GM23338 (cell line): ENCODE results near the gene ADCY5. TPM values are rescaled to one million over a fixed set of nuclear protein-coding genes. Genes with fewer than 3 reads are reported as not detected.

Experiments
- ATAC-seq: fragments of 200-7000 bp; cut with Tn5 transposase; 3 replicates; pipeline ENCODE4 v1.9.1; 2020
- DNase-seq: peaks from one replicate; pipeline ENCODE4 v3.0.0-alpha.2; 2015; ENCODE audit warnings: low spot score
- H2AFZ ChIP-seq: fragments of 200-600 bp; sonication (generic); 2 replicates; pipeline ENCODE4 v1.8.0; 2016; ENCODE audit warnings: antibody characterized with exemption, mild to moderate bottlenecking, moderate library complexity
- H3F3A ChIP-seq: fragments of 200-600 bp; sonication (generic); replicated peaks from 2 replicates; pipeline ENCODE4 v1.8.0; 2017; ENCODE audit warnings: antibody characterized with exemption, mixed run types, low read depth
- H3K27ac ChIP-seq: fragments of 200-600 bp; sonication (generic); 2 replicates; pipeline ENCODE4 v1.6.1; 2016; ENCODE audit warnings: low read depth
- H3K27me3 ChIP-seq: fragments of 200-600 bp; sonication (generic); 2 replicates; pipeline ENCODE4 v1.8.0; 2016; ENCODE audit warnings: mild to moderate bottlenecking, mixed run types, moderate library complexity; ENCODE audit not compliant: insufficient read depth
- H3K36me3 ChIP-seq: fragments of 200-600 bp; sonication (generic); 2 replicates; pipeline ENCODE4 v1.8.0; 2016; ENCODE audit warnings: mild to moderate bottlenecking; ENCODE audit not compliant: insufficient read depth
- H3K4me1 ChIP-seq: fragments of 200-600 bp; sonication (generic); 2 replicates; pipeline ENCODE4 v1.8.0; 2016; ENCODE audit warnings: mild to moderate bottlenecking, moderate library complexity; ENCODE audit not compliant: insufficient read depth
- H3K4me2 ChIP-seq: fragments of 200-600 bp; sonication (generic); 2 replicates; pipeline ENCODE4 v1.7.1; 2017; ENCODE audit warnings: mixed run types
- H3K4me3 ChIP-seq: fragments of 200-600 bp; sonication (generic); 2 replicates; pipeline ENCODE4 v1.6.1; 2016; ENCODE audit warnings: mixed run types
- H3K79me2 ChIP-seq: fragments of 200-600 bp; sonication (generic); replicated peaks from 2 replicates; pipeline ENCODE4 v1.8.0; 2017; ENCODE audit warnings: mild to moderate bottlenecking; ENCODE audit not compliant: insufficient read depth
- H3K9me2 ChIP-seq: fragments of 200-600 bp; sonication (generic); 2 replicates; pipeline ENCODE4 v1.8.0; 2017; ENCODE audit not compliant: insufficient read depth
- H4K20me1 ChIP-seq: fragments of 200-600 bp; sonication (generic); replicated peaks from 2 replicates; pipeline ENCODE4 v1.8.0; 2017; ENCODE audit warnings: mild to moderate bottlenecking; ENCODE audit not compliant: insufficient read depth
- H3K27ac Mint-ChIP-seq: 2 replicates; pipeline ENCODE4 v1.8.0; 2020; ENCODE audit warnings: inconsistent platforms, mild to moderate bottlenecking, moderate library complexity, mixed read lengths
- H3K27me3 Mint-ChIP-seq: 3 replicates; pipeline ENCODE4 v1.8.0; 2022; ENCODE audit warnings: low read depth, mild to moderate bottlenecking, moderate library complexity, mixed read lengths, inconsistent platforms; ENCODE audit not compliant: insufficient read depth, poor library complexity
- H3K36me3 Mint-ChIP-seq: 3 replicates; pipeline ENCODE4 v1.8.0; 2021; ENCODE audit warnings: low read depth, mild to moderate bottlenecking, inconsistent platforms, moderate library complexity, mixed read lengths
- H3K4me1 Mint-ChIP-seq: 3 replicates; pipeline ENCODE4 v1.8.0; 2020; ENCODE audit warnings: mild to moderate bottlenecking, inconsistent platforms, mixed read lengths
- H3K4me3 Mint-ChIP-seq: 3 replicates; pipeline ENCODE4 v1.8.0; 2021; ENCODE audit warnings: moderate library complexity, mild to moderate bottlenecking, inconsistent platforms, mixed read lengths
- H3K9me3 Mint-ChIP-seq: 3 replicates; pipeline ENCODE4 v1.8.0; 2020; ENCODE audit warnings: moderate library complexity, mild to moderate bottlenecking, inconsistent platforms, mixed read lengths
- CREB1 ChIP-seq: fragments of 250-450 bp; sonication (Bioruptor Pico); IDR thresholded peaks from 2 replicates; pipeline ENCODE4 v1.5.0; 2020; ENCODE audit warnings: low read depth, mild to moderate bottlenecking, moderate library complexity
- EZH2 ChIP-seq: fragments of 200-600 bp; sonication (generic); IDR thresholded peaks from one replicate; pipeline ENCODE4 v1.8.0; 2017; ENCODE audit warnings: antibody characterized with exemption, mild to moderate bottlenecking, low read depth; ENCODE audit not compliant: unreplicated experiment
- EZH2phosphoT487 ChIP-seq: fragments of 200-600 bp; sonication (generic); IDR thresholded peaks from one replicate; pipeline ENCODE4 v1.8.1; 2018; ENCODE audit warnings: antibody characterized with exemption; ENCODE audit not compliant: unreplicated experiment
- JUNB ChIP-seq: IDR thresholded peaks from one replicate; pipeline ENCODE4 v1.6.1; 2016; ENCODE audit warnings: antibody characterized with exemption; ENCODE audit not compliant: unreplicated experiment
- POLR2AphosphoS5 ChIP-seq: IDR thresholded peaks from 2 replicates; pipeline ENCODE4 v1.6.1; 2016; ENCODE audit warnings: antibody characterized with exemption, low read depth
- STAT1 ChIP-seq: IDR thresholded peaks from one replicate; pipeline ENCODE4 v1.6.1; 2016; ENCODE audit warnings: antibody characterized with exemption; ENCODE audit not compliant: unreplicated experiment
- ZNF331 ChIP-seq: fragments of 250-450 bp; sonication (Bioruptor Pico); IDR thresholded peaks from 2 replicates; pipeline ENCODE4 v1.5.0; 2020; ENCODE audit warnings: low read depth, mild to moderate bottlenecking, moderate library complexity
- polyA plus RNA-seq: library from polyadenylated mRNA; unstranded; fragments of >200 nt; fragmentation: Nextera tagmentation; extraction: Ambion mirVana; gene quantifications from 2 replicates; pipeline ENCODE4 v1.2.1, GENCODE V29; 2016
- total RNA-seq: library from RNA; depleted of rRNA; stranded (reverse); fragments of >200 nt; shearing (Covaris generic); gene quantifications from 2 replicates; pipeline ENCODE4 v1.2.3, GENCODE V29; 2014
- TF ChIP-seq, protein P1 (sequence below): IDR thresholded peaks from 2 replicates; pipeline ENCODE4 v1.6.1; 2016; ENCODE audit warnings: antibody characterized with exemption
- TF ChIP-seq, protein P2 (sequence below): fragments of 250-450 bp; sonication (Bioruptor Pico); IDR thresholded peaks from 2 replicates; pipeline ENCODE4 v1.5.0; 2020; ENCODE audit warnings: mild to moderate bottlenecking, moderate library complexity
- TF ChIP-seq, protein P3 (sequence below): IDR thresholded peaks from one replicate; pipeline ENCODE4 v1.6.1; 2018; ENCODE audit warnings: antibody characterized with exemption; ENCODE audit not compliant: unreplicated experiment

Gene ADCY5
- total and polyA plus RNA-seq, 2 experiments from 2014 or later: 3.5 to 10.2 TPM

DNA sequence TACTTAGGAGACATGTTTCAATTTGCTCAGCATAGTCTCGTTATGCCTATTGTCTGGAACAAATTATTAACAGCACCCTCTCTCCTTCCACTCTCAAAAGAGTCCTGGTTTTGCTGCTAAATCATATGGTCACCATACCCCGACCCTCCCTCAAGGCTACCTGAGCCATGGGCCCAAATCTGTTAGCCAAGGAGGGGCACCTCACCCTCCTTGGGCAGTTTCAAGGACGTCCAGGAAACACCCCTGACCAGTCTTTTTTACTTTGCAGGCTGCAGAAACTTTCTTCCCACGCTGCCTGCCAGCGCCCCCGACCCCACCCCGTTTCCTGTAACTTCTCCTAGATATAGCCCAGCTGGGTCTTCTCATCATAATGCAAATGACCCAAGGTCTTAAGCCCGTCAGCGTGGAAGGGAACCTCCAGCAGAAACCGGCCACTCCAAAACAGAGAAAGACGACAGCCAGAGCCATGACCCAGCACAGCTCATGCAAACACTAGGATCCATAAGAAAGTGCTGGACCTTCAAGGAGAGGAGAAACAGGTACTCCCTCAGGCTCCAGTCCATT, 62.3 kb downstream of the ADCY5 start:
- H3F3A ChIP-seq: no peaks in the 10 kb centered on the region
- H3K36me3 ChIP-seq: no peaks in the 10 kb centered on the region
- peaks cover 9% of the 10 kb centered on the region for H3K27me3 Mint-ChIP-seq
- no peaks in the 10 kb centered on the region for H4K20me1 ChIP-seq
- no peak overlapping the region for H2AFZ ChIP-seq
- TF ChIP-seq EZH2phosphoT487: no peak
- no peaks in the 10 kb centered on the region for H3K36me3 Mint-ChIP-seq
- H3K4me2 ChIP-seq: no peak overlapping the region
- no peaks in the 10 kb centered on the region for H3K79me2 ChIP-seq
- no peak for DNase-seq
- H3K27ac Mint-ChIP-seq: no peak overlapping the region; the same call in 1 of the 2 replicates
- no peak overlapping the region for H3K27ac ChIP-seq
- ATAC-seq: no peak
- H3K4me3 ChIP-seq: no peak overlapping the region
- H3K4me3 Mint-ChIP-seq: no peak overlapping the region
- peaks cover 39% of the 10 kb centered on the region for H3K4me1 Mint-ChIP-seq
- H3K9me3 Mint-ChIP-seq: no peaks in the 10 kb centered on the region
- no peaks in the 10 kb centered on the region; the same call in 1 of the 2 replicates for H3K9me2 ChIP-seq
- peaks cover 9% of the 10 kb centered on the region for H3K4me1 ChIP-seq
- H3K27me3 ChIP-seq: no peaks in the 10 kb centered on the region

DNA sequence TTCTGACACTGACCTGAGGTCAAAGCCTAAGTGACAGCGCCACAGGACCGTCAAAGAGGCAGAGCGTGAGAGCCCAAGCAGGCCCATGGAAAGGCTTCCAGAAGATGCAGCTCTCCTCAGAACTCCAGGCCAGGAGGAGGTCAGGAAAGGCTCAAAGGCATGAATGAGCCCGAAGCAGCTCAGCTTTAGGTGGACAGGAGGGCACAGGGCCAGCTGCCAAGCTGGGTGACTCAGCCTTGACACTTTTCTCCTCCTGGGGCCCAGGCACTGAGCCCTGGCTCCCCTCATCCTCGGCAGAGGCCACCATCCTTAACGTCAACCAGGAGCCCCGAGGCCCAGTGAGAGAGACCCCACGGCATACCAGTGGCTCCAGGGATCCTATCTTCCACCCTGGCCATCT, 62.9 kb downstream of the ADCY5 start:
- Mint-ChIP-seq H3K27me3 (peaks cover 6% of the 10 kb centered on the region), H3K27ac (no peak overlapping the region)

More for the DNA sequence above, 62.9 kb downstream of the ADCY5 start:
- DNase-seq: no peak
- no peaks in the 10 kb centered on the region; the same call in 1 of the 2 replicates for H3K9me2 ChIP-seq
- no peak overlapping the region for H3K27ac ChIP-seq
- H3K79me2 ChIP-seq: no peaks in the 10 kb centered on the region
- peaks cover 9% of the 10 kb centered on the region for H3K4me1 ChIP-seq
- H3K27me3 ChIP-seq: no peaks in the 10 kb centered on the region
- no peak overlapping the region for H3K4me2 ChIP-seq
- H2AFZ ChIP-seq: no peak overlapping the region
- H4K20me1 ChIP-seq: no peaks in the 10 kb centered on the region
- H3F3A ChIP-seq: no peaks in the 10 kb centered on the region
- no peak overlapping the region for H3K4me3 ChIP-seq
- H3K4me3 Mint-ChIP-seq: no peak overlapping the region
- no peak for ATAC-seq
- no peaks in the 10 kb centered on the region for H3K36me3 Mint-ChIP-seq
- H3K36me3 ChIP-seq: no peaks in the 10 kb centered on the region
- no peak for TF ChIP-seq JUNB
- TF ChIP-seq, protein P1, sequence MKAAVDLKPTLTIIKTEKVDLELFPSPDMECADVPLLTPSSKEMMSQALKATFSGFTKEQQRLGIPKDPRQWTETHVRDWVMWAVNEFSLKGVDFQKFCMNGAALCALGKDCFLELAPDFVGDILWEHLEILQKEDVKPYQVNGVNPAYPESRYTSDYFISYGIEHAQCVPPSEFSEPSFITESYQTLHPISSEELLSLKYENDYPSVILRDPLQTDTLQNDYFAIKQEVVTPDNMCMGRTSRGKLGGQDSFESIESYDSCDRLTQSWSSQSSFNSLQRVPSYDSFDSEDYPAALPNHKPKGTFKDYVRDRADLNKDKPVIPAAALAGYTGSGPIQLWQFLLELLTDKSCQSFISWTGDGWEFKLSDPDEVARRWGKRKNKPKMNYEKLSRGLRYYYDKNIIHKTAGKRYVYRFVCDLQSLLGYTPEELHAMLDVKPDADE: no peak
- TF ChIP-seq, protein P2, sequence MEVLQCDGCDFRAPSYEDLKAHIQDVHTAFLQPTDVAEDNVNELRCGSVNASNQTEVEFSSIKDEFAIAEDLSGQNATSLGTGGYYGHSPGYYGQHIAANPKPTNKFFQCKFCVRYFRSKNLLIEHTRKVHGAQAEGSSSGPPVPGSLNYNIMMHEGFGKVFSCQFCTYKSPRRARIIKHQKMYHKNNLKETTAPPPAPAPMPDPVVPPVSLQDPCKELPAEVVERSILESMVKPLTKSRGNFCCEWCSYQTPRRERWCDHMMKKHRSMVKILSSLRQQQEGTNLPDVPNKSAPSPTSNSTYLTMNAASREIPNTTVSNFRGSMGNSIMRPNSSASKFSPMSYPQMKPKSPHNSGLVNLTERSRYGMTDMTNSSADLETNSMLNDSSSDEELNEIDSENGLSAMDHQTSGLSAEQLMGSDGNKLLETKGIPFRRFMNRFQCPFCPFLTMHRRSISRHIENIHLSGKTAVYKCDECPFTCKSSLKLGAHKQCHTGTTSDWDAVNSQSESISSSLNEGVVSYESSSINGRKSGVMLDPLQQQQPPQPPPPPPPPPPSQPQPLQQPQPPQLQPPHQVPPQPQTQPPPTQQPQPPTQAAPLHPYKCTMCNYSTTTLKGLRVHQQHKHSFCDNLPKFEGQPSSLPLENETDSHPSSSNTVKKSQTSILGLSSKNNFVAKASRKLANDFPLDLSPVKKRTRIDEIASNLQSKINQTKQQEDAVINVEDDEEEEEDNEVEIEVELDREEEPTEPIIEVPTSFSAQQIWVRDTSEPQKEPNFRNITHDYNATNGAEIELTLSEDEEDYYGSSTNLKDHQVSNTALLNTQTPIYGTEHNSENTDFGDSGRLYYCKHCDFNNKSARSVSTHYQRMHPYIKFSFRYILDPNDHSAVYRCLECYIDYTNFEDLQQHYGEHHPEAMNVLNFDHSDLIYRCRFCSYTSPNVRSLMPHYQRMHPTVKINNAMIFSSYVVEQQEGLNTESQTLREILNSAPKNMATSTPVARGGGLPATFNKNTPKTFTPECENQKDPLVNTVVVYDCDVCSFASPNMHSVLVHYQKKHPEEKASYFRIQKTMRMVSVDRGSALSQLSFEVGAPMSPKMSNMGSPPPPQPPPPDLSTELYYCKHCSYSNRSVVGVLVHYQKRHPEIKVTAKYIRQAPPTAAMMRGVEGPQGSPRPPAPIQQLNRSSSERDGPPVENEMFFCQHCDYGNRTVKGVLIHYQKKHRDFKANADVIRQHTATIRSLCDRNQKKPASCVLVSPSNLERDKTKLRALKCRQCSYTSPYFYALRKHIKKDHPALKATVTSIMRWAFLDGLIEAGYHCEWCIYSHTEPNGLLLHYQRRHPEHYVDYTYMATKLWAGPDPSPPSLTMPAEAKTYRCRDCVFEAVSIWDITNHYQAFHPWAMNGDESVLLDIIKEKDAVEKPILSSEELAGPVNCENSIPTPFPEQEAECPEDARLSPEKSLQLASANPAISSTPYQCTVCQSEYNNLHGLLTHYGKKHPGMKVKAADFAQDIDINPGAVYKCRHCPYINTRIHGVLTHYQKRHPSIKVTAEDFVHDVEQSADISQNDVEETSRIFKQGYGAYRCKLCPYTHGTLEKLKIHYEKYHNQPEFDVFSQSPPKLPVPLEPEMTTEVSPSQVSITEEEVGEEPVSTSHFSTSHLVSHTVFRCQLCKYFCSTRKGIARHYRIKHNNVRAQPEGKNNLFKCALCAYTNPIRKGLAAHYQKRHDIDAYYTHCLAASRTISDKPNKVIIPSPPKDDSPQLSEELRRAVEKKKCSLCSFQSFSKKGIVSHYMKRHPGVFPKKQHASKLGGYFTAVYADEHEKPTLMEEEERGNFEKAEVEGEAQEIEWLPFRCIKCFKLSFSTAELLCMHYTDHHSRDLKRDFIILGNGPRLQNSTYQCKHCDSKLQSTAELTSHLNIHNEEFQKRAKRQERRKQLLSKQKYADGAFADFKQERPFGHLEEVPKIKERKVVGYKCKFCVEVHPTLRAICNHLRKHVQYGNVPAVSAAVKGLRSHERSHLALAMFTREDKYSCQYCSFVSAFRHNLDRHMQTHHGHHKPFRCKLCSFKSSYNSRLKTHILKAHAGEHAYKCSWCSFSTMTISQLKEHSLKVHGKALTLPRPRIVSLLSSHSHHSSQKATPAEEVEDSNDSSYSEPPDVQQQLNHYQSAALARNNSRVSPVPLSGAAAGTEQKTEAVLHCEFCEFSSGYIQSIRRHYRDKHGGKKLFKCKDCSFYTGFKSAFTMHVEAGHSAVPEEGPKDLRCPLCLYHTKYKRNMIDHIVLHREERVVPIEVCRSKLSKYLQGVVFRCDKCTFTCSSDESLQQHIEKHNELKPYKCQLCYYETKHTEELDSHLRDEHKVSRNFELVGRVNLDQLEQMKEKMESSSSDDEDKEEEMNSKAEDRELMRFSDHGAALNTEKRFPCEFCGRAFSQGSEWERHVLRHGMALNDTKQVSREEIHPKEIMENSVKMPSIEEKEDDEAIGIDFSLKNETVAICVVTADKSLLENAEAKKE (CRISPR knock-in tag): no peak
- TF ChIP-seq, protein P3, sequence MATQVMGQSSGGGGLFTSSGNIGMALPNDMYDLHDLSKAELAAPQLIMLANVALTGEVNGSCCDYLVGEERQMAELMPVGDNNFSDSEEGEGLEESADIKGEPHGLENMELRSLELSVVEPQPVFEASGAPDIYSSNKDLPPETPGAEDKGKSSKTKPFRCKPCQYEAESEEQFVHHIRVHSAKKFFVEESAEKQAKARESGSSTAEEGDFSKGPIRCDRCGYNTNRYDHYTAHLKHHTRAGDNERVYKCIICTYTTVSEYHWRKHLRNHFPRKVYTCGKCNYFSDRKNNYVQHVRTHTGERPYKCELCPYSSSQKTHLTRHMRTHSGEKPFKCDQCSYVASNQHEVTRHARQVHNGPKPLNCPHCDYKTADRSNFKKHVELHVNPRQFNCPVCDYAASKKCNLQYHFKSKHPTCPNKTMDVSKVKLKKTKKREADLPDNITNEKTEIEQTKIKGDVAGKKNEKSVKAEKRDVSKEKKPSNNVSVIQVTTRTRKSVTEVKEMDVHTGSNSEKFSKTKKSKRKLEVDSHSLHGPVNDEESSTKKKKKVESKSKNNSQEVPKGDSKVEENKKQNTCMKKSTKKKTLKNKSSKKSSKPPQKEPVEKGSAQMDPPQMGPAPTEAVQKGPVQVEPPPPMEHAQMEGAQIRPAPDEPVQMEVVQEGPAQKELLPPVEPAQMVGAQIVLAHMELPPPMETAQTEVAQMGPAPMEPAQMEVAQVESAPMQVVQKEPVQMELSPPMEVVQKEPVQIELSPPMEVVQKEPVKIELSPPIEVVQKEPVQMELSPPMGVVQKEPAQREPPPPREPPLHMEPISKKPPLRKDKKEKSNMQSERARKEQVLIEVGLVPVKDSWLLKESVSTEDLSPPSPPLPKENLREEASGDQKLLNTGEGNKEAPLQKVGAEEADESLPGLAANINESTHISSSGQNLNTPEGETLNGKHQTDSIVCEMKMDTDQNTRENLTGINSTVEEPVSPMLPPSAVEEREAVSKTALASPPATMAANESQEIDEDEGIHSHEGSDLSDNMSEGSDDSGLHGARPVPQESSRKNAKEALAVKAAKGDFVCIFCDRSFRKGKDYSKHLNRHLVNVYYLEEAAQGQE: no peak
- no peak for TF ChIP-seq EZH2phosphoT487
- TF ChIP-seq EZH2: no peak
- TF ChIP-seq STAT1: no peak
- no peak for TF ChIP-seq CREB1 (CRISPR knock-in tag)
- no peak for TF ChIP-seq ZNF331 (CRISPR knock-in tag)
- TF ChIP-seq POLR2AphosphoS5: no peak
- H3K4me1 Mint-ChIP-seq: peaks cover 39% of the 10 kb centered on the region
- H3K9me3 Mint-ChIP-seq: no peaks in the 10 kb centered on the region
